MV-4-11 (cell line): ENCODE data around the gene RPP25L.
A peak's percentile ranks its signal among the peaks of the same experiment; 100 is the strongest.
"Not testable (repeated sequence)": the region's sequence is repeated elsewhere in the genome, so short reads cannot be mapped to it uniquely, and the experiment has no call there.

Experiments used
- DNase-seq: peaks from one replicate; lab custom pipeline; 2025; lab: John Stamatoyannopoulos, UW

RPP25L gene

GRCh38 chr9:34611811-34612787, at the start of gene RPP25L:
Gene RPP25L, minus strand, starts transcription at chr9:34612097. Its CDS starts 801 bp downstream, at chr9:34611296.
- peak; percentile 79 for DNase-seq

- no peak for DNase-seq
Observed at GRCh38 chr9:34659592-34660253, 47.8 kb upstream of the RPP25L start.

- DNase-seq: no peak
Observed at GRCh38 chr9:34658461-34658860, 46.6 kb upstream of the RPP25L start.

GRCh38 chr9:34656992-34657391, 45.1 kb upstream of the RPP25L start:
- no peak for DNase-seq

GRCh38 chr9:34655394-34655793, 43.5 kb upstream of the RPP25L start:
- no peak for DNase-seq

- DNase-seq: no peak
Observed at GRCh38 chr9:34654323-34655051, 42.6 kb upstream of the RPP25L start.

GRCh38 chr9:34653151-34654072, 41.5 kb upstream of the RPP25L start:
- no peak for DNase-seq

- no peak for DNase-seq
Observed at GRCh38 chr9:34652602-34653000, 40.7 kb upstream of the RPP25L start.

GRCh38 chr9:34651876-34652601, 40.1 kb upstream of the RPP25L start, which contains the start of gene IL11RA:
Gene IL11RA, plus strand, starts transcription at chr9:34652185. Its CDS starts 3,033 bp downstream, at chr9:34655218.
- DNase-seq: peak; percentile 77

- no peak for DNase-seq
Observed at GRCh38 chr9:34651321-34651720, 39.4 kb upstream of the RPP25L start.

- DNase-seq: no peak
Observed at GRCh38 chr9:34650816-34651215, 38.9 kb upstream of the RPP25L start.

GRCh38 chr9:34648673-34649072, 36.8 kb upstream of the RPP25L start:
- no peak for DNase-seq

- no peak for DNase-seq
Observed at GRCh38 chr9:34647651-34648050, 35.8 kb upstream of the RPP25L start.

GRCh38 chr9:34647084-34647403, 35.1 kb upstream of the RPP25L start:
- DNase-seq: no peak

- DNase-seq: peak; percentile 81
Observed at GRCh38 chr9:34646211-34647083, 34.5 kb upstream of the RPP25L start, which contains the start of gene GALT. Gene GALT, plus strand, starts transcription at chr9:34646675. Its CDS starts 30 bp downstream, at chr9:34646705.

- DNase-seq: no peak
Observed at GRCh38 chr9:34644766-34645314, 32.9 kb upstream of the RPP25L start.

- DNase-seq: no peak
Observed at GRCh38 chr9:34642679-34643078, 30.8 kb upstream of the RPP25L start.

GRCh38 chr9:34639322-34639721, 27.4 kb upstream of the RPP25L start:
- DNase-seq: not testable (repeated sequence)

GRCh38 chr9:34638138-34638445, 26.2 kb upstream of the RPP25L start:
- DNase-seq: no peak
